22Rv1 (cell line): Measurements from ENCODE around the gene ROR1.
A peak's percentile ranks its signal among the peaks of the same experiment; 100 is the strongest.

Experiments used
- H3K27ac ChIP-seq: fragments of 450-650 bp; 2 replicates; pipeline ENCODE4 v1.5.1; 2017
- CTCF ChIP-seq: fragments of 450-650 bp; IDR thresholded peaks from 2 replicates; pipeline ENCODE4 v1.5.1; 2017; ENCODE audit warnings: mild to moderate bottlenecking
- ZFX ChIP-seq: fragments of 450-650 bp; IDR thresholded peaks from 2 replicates; pipeline ENCODE4 v1.6.1; 2017; ENCODE audit warnings: antibody characterized with exemption, borderline replicate concordance

The ROR1 gene

GRCh38 chr1:63917571-63918417 is 144.0 kb downstream of the ROR1 start:
- H3K27ac ChIP-seq: no peak overlapping the region
- TF ChIP-seq ZFX (no peak), CTCF (peak; percentile 47)

- TF ChIP-seq CTCF (no peak), ZFX (no peak)
- H3K27ac ChIP-seq: no peak overlapping the region
Observed at GRCh38 chr1:63918418-63918945, 144.7 kb downstream of the ROR1 start.

GRCh38 chr1:63920154-63921117 is 146.6 kb downstream of the ROR1 start:
- no peak overlapping the region for H3K27ac ChIP-seq

GRCh38 chr1:63921359-63921758 is 147.5 kb downstream of the ROR1 start:
- H3K27ac ChIP-seq: no peak overlapping the region
- TF ChIP-seq CTCF: no peak
- TF ChIP-seq ZFX: no peak

More at GRCh38 chr1:63920154-63921117, 146.6 kb downstream of the ROR1 start:
- TF ChIP-seq CTCF (no peak), ZFX (no peak)

GRCh38 chr1:63921802-63922201 is 148.0 kb downstream of the ROR1 start:
- no peak overlapping the region for H3K27ac ChIP-seq
- TF ChIP-seq CTCF: no peak
- no peak for TF ChIP-seq ZFX

- TF ChIP-seq CTCF (no peak), ZFX (no peak)
- no peak overlapping the region for H3K27ac ChIP-seq
Observed at GRCh38 chr1:63922848-63923247, 149.0 kb downstream of the ROR1 start.

- TF ChIP-seq ZFX: no peak
- no peak for TF ChIP-seq CTCF
- H3K27ac ChIP-seq: no peak overlapping the region
Observed at GRCh38 chr1:63923302-63923701, 149.5 kb downstream of the ROR1 start.
